G401.6 (cell line): ENCODE measurements around the gene CENPF.
"Not testable (repeated sequence)": the region's sequence is repeated elsewhere in the genome, so short reads cannot be mapped to it uniquely, and the experiment has no call there.

ENCODE experiments used
- FAIRE-seq: peaks from 2 replicates; lab custom pipeline; 2012; peaks lifted over from hg19 to GRCh38; lab: Jason Lieb, UNC

CENPF gene

GRCh38 chr1:214583113-214583512 is 19.9 kb upstream of the CENPF start:
- FAIRE-seq, result no peak

GRCh38 chr1:214583824-214584554 is 19.0 kb upstream of the CENPF start:
- no peak for FAIRE-seq

DNA sequence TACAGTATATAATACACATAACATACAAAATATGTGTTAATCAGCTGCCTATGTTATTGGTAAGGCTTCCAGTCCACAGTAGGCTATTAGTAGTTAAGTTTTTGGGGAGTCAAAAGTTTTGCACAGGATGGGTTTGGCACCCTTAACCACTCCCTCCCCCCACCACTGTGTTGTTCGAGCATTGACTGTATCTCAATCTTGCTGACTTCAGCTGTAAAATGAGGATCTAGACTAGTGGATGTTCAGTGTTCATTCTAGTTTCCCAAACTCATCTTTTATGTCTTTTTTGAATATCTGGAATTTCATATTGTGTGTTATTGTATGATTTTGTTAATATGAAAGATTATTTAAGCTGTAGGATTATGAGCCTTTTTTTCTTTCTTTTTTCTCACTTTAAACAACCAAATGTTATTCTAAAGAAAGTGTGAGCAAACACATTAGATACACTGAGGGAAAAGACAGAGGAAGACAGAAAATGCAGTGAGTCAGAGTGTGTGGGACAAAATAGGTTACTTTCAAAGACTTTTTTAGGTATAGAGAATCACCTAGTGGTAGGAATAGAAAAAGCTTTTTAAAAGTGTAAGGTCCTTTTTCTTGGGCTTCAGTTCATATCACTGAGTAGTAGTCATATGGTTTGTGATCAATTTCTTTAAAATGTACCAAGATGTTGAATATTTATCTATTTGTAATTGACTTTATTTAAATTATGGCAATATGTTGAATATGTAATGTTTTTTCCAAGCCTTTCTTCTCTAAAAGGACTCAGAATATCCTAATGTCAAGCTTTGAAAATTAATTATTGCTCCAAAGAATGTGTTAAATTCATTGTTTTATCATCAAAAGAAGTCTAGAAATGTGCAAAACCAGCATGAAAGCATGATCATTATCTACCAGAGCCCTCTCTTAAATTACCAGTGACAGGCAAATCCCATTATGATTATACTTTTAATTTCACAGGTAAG is 17.9 kb upstream of the CENPF start:
- FAIRE-seq, result peak; percentile 97

- FAIRE-seq, result no peak
These were observed 16.4 kb upstream of the CENPF start for GRCh38 chr1:214586621-214587020.

GRCh38 chr1:214587165-214587564 is 15.8 kb upstream of the CENPF start:
- FAIRE-seq, result no peak

- FAIRE-seq, result no peak
These were observed 13.9 kb upstream of the CENPF start for GRCh38 chr1:214588963-214589597.

DNA sequence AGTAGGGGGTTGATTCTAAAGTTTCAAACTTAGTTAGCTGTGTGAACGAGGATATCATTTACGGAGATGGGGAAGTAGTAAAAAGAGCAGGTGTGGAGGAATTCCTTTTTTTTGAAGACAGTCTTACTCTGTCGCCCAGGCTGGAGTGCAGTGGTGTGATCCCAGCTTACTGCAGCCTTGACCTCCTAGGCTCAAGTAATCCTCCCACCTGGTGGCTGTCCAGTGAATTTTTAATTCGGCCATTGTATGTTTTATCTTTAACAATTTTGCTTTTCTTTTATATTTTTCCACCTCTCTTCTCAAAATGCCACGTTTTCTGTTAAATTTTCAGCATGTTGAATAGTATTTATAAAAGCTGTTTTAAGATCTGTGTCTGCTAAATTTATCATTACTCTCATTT is 12.3 kb upstream of the CENPF start:
- FAIRE-seq, result no peak

- not testable (repeated sequence) for FAIRE-seq
These were observed 11.1 kb upstream of the CENPF start for GRCh38 chr1:214591918-214592317.

- peak; percentile 58 for FAIRE-seq
These were observed 9.8 kb upstream of the CENPF start for GRCh38 chr1:214593158-214593557.

GRCh38 chr1:214603819-214604252 is 841 bp downstream of the CENPF start:
- no peak for FAIRE-seq

DNA sequence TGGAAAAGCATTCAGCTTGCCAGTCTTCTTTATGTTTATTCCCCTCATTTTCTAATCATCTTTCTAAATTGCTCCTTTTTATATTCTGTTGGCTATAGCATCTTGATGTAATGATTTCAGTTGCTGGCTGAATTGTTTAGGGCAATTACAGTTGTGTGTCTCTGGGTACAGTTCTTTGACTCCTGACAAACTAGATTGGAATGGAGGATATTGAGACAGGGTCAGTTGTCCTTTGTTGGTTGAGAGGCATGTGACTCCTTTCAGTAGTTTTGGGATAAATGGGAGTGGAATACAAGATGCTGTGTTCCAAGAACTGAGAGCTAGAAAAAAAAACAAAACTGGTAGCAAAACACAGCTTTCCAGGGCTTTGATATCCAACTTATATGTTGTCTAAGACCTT is 1.5 kb downstream of the CENPF start:
- FAIRE-seq, result no peak

DNA sequence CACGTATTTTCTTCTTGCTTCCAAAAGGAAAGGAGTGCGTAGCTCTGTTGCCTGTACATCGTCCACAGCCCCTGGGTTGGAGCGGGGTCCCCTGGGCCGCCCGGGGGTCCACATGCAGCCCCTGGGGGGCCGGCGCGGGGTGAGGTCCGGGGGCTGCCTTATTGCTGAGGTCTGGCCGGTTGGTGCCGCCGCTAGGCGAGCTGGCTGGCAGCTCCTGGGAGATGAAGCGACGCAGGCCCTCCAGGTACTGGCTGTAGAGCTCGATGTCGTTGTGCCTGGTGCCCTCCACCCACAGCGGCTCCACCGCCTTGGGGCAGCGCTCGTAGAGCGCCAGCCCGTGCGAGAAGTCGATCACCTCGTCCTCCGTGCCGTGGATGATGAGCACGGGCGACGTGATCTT is 2.5 kb downstream of the CENPF start:
- not testable (repeated sequence) for FAIRE-seq

DNA sequence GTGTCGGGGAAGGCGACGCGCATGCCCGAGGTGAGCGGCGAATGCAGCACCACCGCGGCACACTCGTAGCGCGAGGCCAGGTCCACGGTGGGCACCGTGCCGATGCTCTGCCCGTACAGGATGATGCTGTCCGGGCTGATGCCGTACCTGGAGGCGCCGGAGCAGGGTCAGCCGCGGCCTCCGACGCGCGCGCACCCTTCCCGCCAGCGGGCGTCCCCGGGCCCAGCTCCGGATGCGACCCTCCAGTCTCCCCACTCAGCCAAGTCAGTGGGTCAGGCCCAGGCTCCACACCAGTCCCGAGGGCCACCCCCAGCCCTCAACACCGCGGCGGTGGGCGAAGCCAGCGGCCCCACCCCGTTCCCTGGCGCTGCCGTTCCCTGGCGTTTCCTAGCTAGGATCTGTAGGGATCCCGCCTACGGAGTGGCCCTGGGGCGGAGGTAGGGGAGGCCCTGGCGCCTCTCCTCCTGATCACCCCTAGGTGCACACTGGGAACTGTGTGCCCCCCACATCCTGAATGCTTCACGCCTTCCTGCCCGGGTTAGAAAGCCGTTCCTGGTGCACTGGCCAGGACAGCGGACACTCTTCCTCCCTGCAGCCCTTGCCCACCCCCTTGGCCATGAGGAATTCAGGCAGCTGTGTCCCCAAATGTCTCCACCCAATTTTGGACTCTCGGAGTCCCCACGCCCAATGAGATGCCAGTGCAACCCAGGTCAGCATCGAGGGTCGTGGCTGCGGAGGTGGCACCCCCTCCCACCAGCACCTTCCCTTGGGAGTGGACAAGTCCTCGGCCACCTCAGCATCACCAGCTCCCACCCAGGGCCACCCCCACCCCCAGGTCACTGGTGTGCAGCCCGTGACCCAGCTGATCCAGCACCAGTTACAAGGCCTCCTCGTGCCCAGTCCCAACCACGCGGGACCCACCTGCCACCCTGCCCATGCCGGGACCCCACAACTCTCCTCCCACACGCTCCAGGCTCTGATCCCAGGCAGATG is 3.2 kb downstream of the CENPF start:
- not testable (repeated sequence) for FAIRE-seq

DNA sequence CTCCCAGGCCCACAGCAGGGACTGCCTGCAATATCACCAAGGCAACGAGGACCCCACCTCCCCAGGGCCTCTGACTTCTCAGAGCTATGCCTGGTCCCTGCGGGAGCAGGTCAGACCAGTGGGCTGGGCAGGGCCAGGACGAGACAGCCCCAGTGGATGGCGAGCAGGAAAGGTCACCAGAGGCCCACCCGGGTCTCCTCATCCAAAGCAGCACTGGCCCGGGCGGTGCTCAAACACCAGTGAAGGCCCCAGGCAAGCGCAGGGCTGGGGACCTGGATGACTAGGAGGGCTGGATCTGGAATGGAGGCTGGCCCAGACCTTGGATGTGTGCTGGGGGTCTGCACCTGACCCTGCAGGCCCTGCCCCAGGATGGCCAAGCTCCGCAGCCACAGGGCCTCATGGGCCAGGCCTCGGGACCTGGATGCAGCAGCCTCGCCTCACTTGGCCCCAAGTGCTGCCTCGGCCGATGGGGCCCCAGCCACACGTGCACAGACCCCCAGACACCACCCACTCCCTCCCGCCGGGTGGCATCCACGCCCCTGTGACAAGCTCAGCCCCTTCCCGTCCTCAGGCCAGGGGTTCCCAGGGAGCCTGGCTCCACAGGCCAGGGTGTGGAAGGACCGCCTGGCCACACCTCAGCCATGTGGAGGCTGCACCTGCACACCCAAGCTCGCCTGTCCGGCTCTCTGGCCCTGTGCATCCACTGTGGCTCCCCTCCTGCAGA is 4.7 kb downstream of the CENPF start:
- FAIRE-seq, result not testable (repeated sequence)

DNA sequence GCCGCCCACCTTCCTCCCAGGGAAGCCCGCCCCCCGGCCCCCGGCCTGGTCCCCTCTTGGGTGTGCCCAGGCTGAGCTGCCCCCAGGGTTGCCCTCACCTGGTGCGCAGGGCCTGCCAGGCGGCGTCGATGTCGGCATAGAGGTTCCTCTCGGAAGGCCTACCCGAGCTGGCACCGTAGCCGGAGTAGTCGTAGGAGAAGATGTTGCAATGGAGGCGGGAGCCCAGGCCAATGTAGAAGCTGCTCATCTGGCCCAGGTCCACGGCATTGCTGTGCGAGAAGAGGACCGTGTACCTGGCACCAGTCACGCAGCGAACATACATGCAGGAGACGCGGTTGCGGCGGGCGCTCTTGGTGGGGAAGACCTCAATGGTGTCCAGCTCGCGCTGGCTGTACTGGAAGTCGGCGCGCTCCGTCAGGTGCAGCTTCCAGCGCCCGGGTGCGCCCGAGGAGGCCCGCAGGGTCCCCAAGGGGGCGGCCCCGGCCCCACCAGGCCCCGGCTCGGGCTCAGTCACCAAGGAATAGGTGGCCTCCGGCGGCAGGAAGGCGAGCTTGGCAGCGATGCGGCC is 5.3 kb downstream of the CENPF start:
- not testable (repeated sequence) for FAIRE-seq

DNA sequence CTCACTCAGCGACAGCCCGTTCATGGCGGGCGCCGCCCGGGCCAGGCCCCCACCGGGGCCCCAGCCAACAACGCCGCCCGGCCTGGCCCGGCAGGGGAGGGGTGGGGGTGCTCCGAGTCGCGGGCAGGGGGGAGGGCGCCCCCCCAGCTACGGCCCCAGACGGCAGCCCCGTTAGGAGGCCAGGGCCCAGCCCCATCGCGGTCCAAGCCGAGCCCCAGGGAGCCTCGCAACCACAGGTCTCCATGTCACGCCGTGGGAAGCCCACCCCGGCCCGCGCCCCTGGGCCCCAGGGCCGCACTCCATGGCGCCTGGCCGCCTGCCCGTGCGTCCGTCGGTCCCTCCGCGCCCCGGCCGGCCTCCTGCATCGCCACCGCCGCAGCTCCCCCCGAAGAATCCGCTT is 5.8 kb downstream of the CENPF start:
- FAIRE-seq, result not testable (repeated sequence)

DNA sequence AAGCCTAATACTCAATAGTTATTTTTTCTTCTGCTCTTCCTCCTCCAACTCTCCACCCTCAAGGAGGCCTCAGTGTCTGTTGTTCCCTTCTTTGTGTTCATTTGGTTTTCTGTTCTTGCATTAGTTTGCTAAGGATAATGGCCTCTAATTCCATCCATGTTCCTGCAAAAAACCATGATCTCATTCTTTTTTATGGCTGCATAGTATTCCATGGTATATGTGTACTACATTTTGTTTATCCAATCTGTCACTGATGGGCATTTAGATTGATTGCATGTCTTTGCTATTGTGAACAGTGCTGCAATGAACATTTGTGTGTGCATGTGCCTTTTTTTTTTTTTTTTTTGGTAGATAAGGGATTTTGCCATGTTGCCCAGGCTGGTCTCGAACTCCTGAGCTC is 6.7 kb downstream of the CENPF start:
- FAIRE-seq, result no peak

- FAIRE-seq, result not testable (repeated sequence)
These were observed 7.1 kb downstream of the CENPF start for GRCh38 chr1:214610136-214610535.

DNA sequence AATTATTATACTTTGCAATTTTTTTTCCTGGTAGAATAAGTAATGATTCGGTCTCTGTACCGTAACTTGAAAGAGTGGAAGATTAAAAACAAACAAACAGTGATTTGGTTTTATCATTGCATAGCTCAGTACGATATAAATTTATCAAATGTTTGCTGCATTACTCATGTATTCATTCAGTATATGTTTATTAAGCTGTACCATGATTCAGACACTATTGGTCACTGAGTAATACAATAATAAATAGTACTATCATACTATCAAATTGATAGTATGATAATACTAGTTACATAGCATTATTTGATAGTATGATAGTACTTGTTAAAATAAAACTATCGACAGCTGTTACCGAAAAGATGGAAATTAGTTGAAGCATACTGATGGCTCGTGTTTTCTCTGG is 12.1 kb downstream of the CENPF start:
- FAIRE-seq, result no peak

DNA sequence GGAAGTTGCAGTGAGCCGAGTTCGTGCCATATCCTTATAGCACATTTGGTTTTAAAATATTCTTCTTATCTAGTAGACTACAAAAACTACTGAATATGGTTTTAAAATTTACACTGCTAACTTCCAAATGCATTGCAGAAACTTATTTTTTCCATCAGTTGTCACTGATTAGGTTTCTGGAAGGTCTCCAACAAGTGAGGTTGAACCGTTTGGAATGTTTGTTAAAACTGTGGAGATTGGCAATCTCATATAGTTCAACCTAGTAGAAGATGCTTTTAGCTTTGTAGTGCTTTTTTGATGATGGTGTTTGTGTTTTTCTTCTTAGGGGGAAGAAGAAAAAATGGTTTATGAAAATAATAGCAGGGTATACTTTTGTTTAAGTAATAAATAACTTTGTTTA is 12.9 kb downstream of the CENPF start:
- FAIRE-seq, result peak; percentile 40

DNA sequence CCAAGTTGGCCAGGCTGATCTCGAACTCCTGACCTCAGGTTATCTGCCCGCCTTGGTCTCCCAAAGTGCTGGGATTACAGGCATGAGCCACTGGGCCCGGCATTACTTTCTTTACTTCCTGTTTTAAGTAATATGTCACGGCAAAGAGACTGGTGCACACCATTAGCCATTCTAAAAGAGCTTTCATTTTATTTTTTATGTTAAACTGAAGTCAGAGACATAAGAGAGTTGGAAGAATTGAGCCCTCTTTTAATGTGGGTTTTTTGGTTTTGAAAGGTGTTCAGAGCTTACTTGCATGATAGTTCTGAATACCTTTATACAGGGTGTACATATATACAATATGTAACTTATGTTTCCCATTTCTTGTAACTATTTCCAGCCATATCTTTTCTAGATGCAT is 14.3 kb downstream of the CENPF start:
- FAIRE-seq, result no peak
